K562 treated with DMSO at 1 percent for 12 hours (cell line): ENCODE results near the gene TMEM258. TPM values are rescaled to one million over a fixed set of nuclear protein-coding genes. Genes with fewer than 3 reads are reported as not detected.

Source experiments
- total RNA-seq: library from RNA; unstranded; fragments of 300-600 nt; gene quantifications from 2 replicates; pipeline ENCODE4 v1.2.3, GENCODE V29; 2022; ENCODE audit not compliant: insufficient read depth

TMEM258 gene
- 300 and 514 TPM in 2 replicates for total RNA-seq

GRCh38 chr11:61792310-61793082 is at the start of gene TMEM258, which contains the start of gene FEN1:
TSS of gene TMEM258 (minus strand) at chr11:61792599. CDS start at chr11:61792558, 41 bp downstream.
TSS of gene FEN1 (plus strand) at chr11:61792911. CDS start at chr11:61795362, 2,451 bp downstream.

GRCh38 chr11:61827571-61828378 is 35.4 kb upstream of the TMEM258 start, which contains the start of gene FADS2:
TSS of gene FADS2 (plus strand) at chr11:61828300. CDS start at chr11:61828391, 91 bp downstream.

GRCh38 chr11:61816736-61817455 is 24.5 kb upstream of the TMEM258 start, which contains the start of gene FADS1:
TSS of gene FADS1 (minus strand) at chr11:61817003. CDS start at chr11:61816929, 74 bp downstream.

DNA sequence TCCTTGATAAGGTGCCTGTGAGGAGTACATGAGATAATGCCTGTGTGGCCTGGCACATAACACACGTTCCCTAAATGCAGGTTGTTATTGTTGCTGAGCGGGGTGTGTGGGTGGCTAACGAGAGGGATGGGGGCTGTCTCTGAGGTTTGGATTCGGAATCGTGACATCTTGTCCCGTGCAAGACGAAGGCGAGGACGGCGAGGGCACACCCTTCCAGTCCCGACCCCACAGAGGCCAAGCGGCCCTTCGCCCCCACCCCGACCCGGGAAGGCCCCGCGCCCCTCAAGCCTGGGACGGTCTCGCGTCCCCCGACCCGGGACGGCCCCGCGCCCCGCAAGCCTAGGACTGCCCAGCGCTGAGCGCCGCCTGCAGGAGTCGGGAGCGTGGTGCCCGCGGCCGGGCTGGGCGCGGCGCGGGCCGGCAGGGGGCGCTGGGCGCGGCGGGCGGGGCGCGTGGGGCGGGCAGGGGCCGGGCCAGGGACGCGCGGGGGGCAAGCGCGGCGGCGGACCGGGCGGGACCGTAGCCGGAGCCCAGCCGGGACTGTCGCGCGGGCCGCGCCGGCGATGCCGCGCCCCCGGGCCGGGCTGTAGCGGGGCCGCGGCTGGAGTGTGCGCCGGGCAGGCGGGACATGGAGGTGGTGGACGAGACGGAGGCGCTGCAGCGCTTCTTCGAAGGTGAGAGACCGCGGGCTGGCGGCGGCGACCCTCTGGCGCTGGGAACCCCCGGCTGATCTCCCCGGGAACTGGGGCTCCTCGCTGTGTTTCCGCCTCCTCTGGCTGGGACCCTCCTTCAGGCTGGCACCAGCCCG is 40.1 kb downstream of the TMEM258 start, which contains the start of gene MYRF:
Gene MYRF (plus strand): TSS at position 520 of the 808 bp plus-strand sequence. CDS start 109 bp downstream, at position 629.

Other genes with a start within 250 kb of the TMEM258 start
- 0.16 TPM in 1 of 2 replicates, not detected in the other for gene SYT7, start 211.5 kb downstream of the TMEM258 start, total RNA-seq
- gene DAGLA, start 112.2 kb downstream of the TMEM258 start, total RNA-seq = 0.20 TPM in 1 of 2 replicates, not detected in the other
- gene MYRF, start 40.0 kb downstream of the TMEM258 start, total RNA-seq = 7.7 and 25.4 TPM in 2 replicates
- gene FEN1, start 312 bp upstream of the TMEM258 start, total RNA-seq = 142 and 163 TPM in 2 replicates
- gene FADS1, start 24.4 kb upstream of the TMEM258 start, total RNA-seq = 23.6 and 73.2 TPM in 2 replicates
- gene FADS2, start 35.7 kb upstream of the TMEM258 start, total RNA-seq = 5.3 and 9.3 TPM in 2 replicates
- 33.7 and 44.6 TPM in 2 replicates for gene FADS3, start 98.9 kb upstream of the TMEM258 start, total RNA-seq
- gene RAB3IL1, start 125.0 kb upstream of the TMEM258 start, total RNA-seq = 6.3 and 7.5 TPM in 2 replicates
- 8.8 and 12.0 TPM in 2 replicates for gene BEST1, start 157.8 kb upstream of the TMEM258 start, total RNA-seq
- 4,700 and 4,919 TPM in 2 replicates for gene FTH1, start 175.0 kb upstream of the TMEM258 start, total RNA-seq